ENCODE data around the gene PRDM11.

The PRDM11 gene

GRCh38 chr11:45213717-45214116 is 67.3 kb downstream of the PRDM11 start:
- DNase-seq (ENCODE audit: low read depth), result no peak
- no peak for TF ChIP-seq CTCF (conservative IDR thresholded peaks at IDR 0.05; ENCODE audit: low read depth, low read length)
- H3K4me3 ChIP-seq (ENCODE audit: low read depth, low read length), result no peak overlapping the region

GRCh38 chr11:45215098-45215865 is 68.8 kb downstream of the PRDM11 start:
- TF ChIP-seq CTCF (conservative IDR thresholded peaks at IDR 0.05; ENCODE audit: low read depth, low read length), result no peak
- DNase-seq (ENCODE audit: low read depth), result no peak
- H3K4me3 ChIP-seq (ENCODE audit: low read depth, low read length), result no peak overlapping the region

GRCh38 chr11:45216031-45216430 is 69.6 kb downstream of the PRDM11 start:
- DNase-seq (ENCODE audit: low read depth), result no peak
- no peak overlapping the region for H3K4me3 ChIP-seq (ENCODE audit: low read depth, low read length)
- no peak for TF ChIP-seq CTCF (conservative IDR thresholded peaks at IDR 0.05; ENCODE audit: low read depth, low read length)

GRCh38 chr11:45216901-45217300 is 70.5 kb downstream of the PRDM11 start:
- no peak for DNase-seq (ENCODE audit: low read depth)
- no peak for TF ChIP-seq CTCF (conservative IDR thresholded peaks at IDR 0.05; ENCODE audit: low read depth, low read length)
- no peak overlapping the region for H3K4me3 ChIP-seq (ENCODE audit: low read depth, low read length)

GRCh38 chr11:45217991-45218390 is 71.6 kb downstream of the PRDM11 start:
- TF ChIP-seq CTCF (conservative IDR thresholded peaks at IDR 0.05; ENCODE audit: low read depth, low read length), result no peak
- DNase-seq (ENCODE audit: low read depth), result peak; percentile 26
- H3K4me3 ChIP-seq (ENCODE audit: low read depth, low read length), result no peak overlapping the region

- TF ChIP-seq CTCF (conservative IDR thresholded peaks at IDR 0.05; ENCODE audit: low read depth, low read length), result no peak
- no peak overlapping the region for H3K4me3 ChIP-seq (ENCODE audit: low read depth, low read length)
- no peak for DNase-seq (ENCODE audit: low read depth)
These were observed 72.3 kb downstream of the PRDM11 start for GRCh38 chr11:45218705-45219104.

- TF ChIP-seq CTCF (conservative IDR thresholded peaks at IDR 0.05; ENCODE audit: low read depth, low read length), result no peak
- DNase-seq (ENCODE audit: low read depth), result no peak
- H3K4me3 ChIP-seq (ENCODE audit: low read depth, low read length), result no peak overlapping the region
These were observed 73.0 kb downstream of the PRDM11 start for GRCh38 chr11:45219411-45219810.
